WTC11 (cell line): ENCODE results near the gene RSPO4. TPM values are rescaled to one million over a fixed set of nuclear protein-coding genes. Genes with fewer than 3 reads are reported as not detected.
A peak's percentile ranks its signal among the peaks of the same experiment; 100 is the strongest.

Experiments used
- ATAC-seq: fragments of 200-7000 bp; cut with Tn5 transposase; 2 replicates; pipeline ENCODE4 v1.10.0; 2021; ENCODE audit warnings: mild to moderate bottlenecking, moderate library complexity
- CTCF ChIA-PET: fragments of 300-600 bp; sonication (Branson Sonifier 250); formaldehyde crosslinking; loops from one replicate; lab custom pipeline; 2021; ENCODE audit warnings: antibody characterized with exemption; lab: Charles Lee
- POLR2A ChIA-PET: fragments of 350-600 bp; sonication (Branson Sonifier 250); formaldehyde crosslinking; loops from one replicate; lab custom pipeline; 2021; ENCODE audit warnings: antibody characterized with exemption; lab: Charles Lee
- DNase-seq: peaks from one replicate; pipeline ENCODE4 v3.0.0; 2021; ENCODE audit warnings: low spot score
- H3K27ac Mint-ChIP-seq: 2 replicates; pipeline ENCODE4 v1.8.0; 2021; ENCODE audit warnings: mixed read lengths
- H3K27me3 Mint-ChIP-seq: 2 replicates; pipeline ENCODE4 v1.8.0; 2021; ENCODE audit warnings: low read depth, mild to moderate bottlenecking, moderate library complexity, mixed read lengths
- H3K36me3 Mint-ChIP-seq: 2 replicates; pipeline ENCODE4 v1.8.0; 2021; ENCODE audit warnings: mixed read lengths
- H3K4me1 Mint-ChIP-seq: 2 replicates; pipeline ENCODE4 v1.8.0; 2022; ENCODE audit warnings: mixed read lengths
- H3K4me3 Mint-ChIP-seq: 2 replicates; pipeline ENCODE4 v1.8.0; 2021; ENCODE audit warnings: mild to moderate bottlenecking, moderate library complexity, mixed read lengths
- H3K9me3 Mint-ChIP-seq: 2 replicates; pipeline ENCODE4 v1.8.0; 2021; ENCODE audit warnings: mixed read lengths
- CBFB ChIP-seq: sonication (generic); formaldehyde crosslinking; IDR thresholded peaks from 2 replicates; pipeline ENCODE4 v1.8.1; 2022; ENCODE audit warnings: mild to moderate bottlenecking, low read depth, missing genetic modification reagents
- FOXK1 ChIP-seq: sonication (generic); formaldehyde crosslinking; IDR thresholded peaks from 2 replicates; pipeline ENCODE4 v1.8.0; 2022; ENCODE audit warnings: mild to moderate bottlenecking, moderate library complexity, missing genetic modification reagents
- NFYB ChIP-seq: sonication (generic); formaldehyde crosslinking; conservative IDR thresholded peaks from 2 replicates; pipeline ENCODE4 v1.8.0; 2022; ENCODE audit warnings: low read depth, missing genetic modification reagents
- NR3C1 ChIP-seq: sonication (generic); formaldehyde crosslinking; conservative IDR thresholded peaks from 2 replicates; pipeline ENCODE4 v1.8.1; 2023; ENCODE audit warnings: low read depth, mild to moderate bottlenecking, missing genetic modification reagents
- PRDM15 ChIP-seq: sonication (generic); formaldehyde crosslinking; IDR thresholded peaks from 2 replicates; pipeline ENCODE4 v1.8.0; 2022; ENCODE audit warnings: missing genetic modification reagents
- SP1 ChIP-seq: sonication (generic); formaldehyde crosslinking; conservative IDR thresholded peaks from 2 replicates; pipeline ENCODE4 v1.8.1; 2022; ENCODE audit warnings: missing genetic modification reagents
- STAT6 ChIP-seq: sonication (generic); formaldehyde crosslinking; conservative IDR thresholded peaks from 2 replicates; pipeline ENCODE4 v1.8.1; 2023; ENCODE audit warnings: mild to moderate bottlenecking, low read depth, missing genetic modification reagents, moderate library complexity
- TEAD1 ChIP-seq: sonication (generic); formaldehyde crosslinking; IDR thresholded peaks from 2 replicates; pipeline ENCODE4 v1.8.0; 2022; ENCODE audit warnings: mild to moderate bottlenecking, missing genetic modification reagents
- USF2 ChIP-seq: sonication (generic); formaldehyde crosslinking; IDR thresholded peaks from 2 replicates; pipeline ENCODE4 v1.8.1; 2023; ENCODE audit warnings: mild to moderate bottlenecking, missing genetic modification reagents, moderate library complexity
- ZNF121 ChIP-seq: sonication (generic); formaldehyde crosslinking; IDR thresholded peaks from 2 replicates; pipeline ENCODE4 v1.8.0; 2023; ENCODE audit warnings: missing genetic modification reagents
- ZNF423 ChIP-seq: fragments of 250-450 bp; sonication (Bioruptor Pico); IDR thresholded peaks from 2 replicates; pipeline ENCODE4 v2.1.2; 2022; ENCODE audit warnings: mild to moderate bottlenecking, moderate library complexity
- ZNF671 ChIP-seq: fragments of 250-450 bp; sonication (Bioruptor Pico); IDR thresholded peaks from 2 replicates; pipeline ENCODE4 v1.8.0; 2021; ENCODE audit warnings: mild to moderate bottlenecking
- total RNA-seq: library from RNA; stranded (reverse); gene quantifications from 3 replicates; pipeline ENCODE4 v1.2.3, GENCODE V29; 2021
- TF ChIP-seq, protein P1 (sequence below): sonication (generic); formaldehyde crosslinking; IDR thresholded peaks from 2 replicates; pipeline ENCODE4 v1.8.1; 2023; ENCODE audit warnings: mild to moderate bottlenecking, missing genetic modification reagents
- TF ChIP-seq, protein P2 (sequence below): fragments of 250-450 bp; sonication (Bioruptor Pico); IDR thresholded peaks from 2 replicates; pipeline ENCODE4 v1.9.0; 2021; ENCODE audit warnings: mild to moderate bottlenecking

The RSPO4 gene
- total RNA-seq, 1 experiment from 2014 or later, result 4.5 TPM

- POLR2A ChIA-PET, result no interaction called here
- ATAC-seq (no peak), DNase-seq (no peak)
- Mint-ChIP-seq H3K9me3 (no peaks in the 10 kb centered on the region), H3K4me3 (no peak overlapping the region), H3K27ac (no peak overlapping the region), H3K27me3 (peaks cover 7% of the 10 kb centered on the region), H3K4me1 (no peaks in the 10 kb centered on the region), H3K36me3 (no peaks in the 10 kb centered on the region)
- no peak for TF ChIP-seq STAT6 (CRISPR knock-in tag)
- TF ChIP-seq, protein P1, sequence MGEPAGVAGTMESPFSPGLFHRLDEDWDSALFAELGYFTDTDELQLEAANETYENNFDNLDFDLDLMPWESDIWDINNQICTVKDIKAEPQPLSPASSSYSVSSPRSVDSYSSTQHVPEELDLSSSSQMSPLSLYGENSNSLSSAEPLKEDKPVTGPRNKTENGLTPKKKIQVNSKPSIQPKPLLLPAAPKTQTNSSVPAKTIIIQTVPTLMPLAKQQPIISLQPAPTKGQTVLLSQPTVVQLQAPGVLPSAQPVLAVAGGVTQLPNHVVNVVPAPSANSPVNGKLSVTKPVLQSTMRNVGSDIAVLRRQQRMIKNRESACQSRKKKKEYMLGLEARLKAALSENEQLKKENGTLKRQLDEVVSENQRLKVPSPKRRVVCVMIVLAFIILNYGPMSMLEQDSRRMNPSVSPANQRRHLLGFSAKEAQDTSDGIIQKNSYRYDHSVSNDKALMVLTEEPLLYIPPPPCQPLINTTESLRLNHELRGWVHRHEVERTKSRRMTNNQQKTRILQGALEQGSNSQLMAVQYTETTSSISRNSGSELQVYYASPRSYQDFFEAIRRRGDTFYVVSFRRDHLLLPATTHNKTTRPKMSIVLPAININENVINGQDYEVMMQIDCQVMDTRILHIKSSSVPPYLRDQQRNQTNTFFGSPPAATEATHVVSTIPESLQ (CRISPR knock-in tag), result no peak
- no peak for TF ChIP-seq ZNF671 (CRISPR knock-in tag)
- no peak for TF ChIP-seq CBFB (CRISPR knock-in tag)
- no peak for TF ChIP-seq PRDM15 (CRISPR knock-in tag)
- no peak for TF ChIP-seq TEAD1 (CRISPR knock-in tag)
- TF ChIP-seq ZNF121 (CRISPR knock-in tag), result no peak
- TF ChIP-seq, protein P2, sequence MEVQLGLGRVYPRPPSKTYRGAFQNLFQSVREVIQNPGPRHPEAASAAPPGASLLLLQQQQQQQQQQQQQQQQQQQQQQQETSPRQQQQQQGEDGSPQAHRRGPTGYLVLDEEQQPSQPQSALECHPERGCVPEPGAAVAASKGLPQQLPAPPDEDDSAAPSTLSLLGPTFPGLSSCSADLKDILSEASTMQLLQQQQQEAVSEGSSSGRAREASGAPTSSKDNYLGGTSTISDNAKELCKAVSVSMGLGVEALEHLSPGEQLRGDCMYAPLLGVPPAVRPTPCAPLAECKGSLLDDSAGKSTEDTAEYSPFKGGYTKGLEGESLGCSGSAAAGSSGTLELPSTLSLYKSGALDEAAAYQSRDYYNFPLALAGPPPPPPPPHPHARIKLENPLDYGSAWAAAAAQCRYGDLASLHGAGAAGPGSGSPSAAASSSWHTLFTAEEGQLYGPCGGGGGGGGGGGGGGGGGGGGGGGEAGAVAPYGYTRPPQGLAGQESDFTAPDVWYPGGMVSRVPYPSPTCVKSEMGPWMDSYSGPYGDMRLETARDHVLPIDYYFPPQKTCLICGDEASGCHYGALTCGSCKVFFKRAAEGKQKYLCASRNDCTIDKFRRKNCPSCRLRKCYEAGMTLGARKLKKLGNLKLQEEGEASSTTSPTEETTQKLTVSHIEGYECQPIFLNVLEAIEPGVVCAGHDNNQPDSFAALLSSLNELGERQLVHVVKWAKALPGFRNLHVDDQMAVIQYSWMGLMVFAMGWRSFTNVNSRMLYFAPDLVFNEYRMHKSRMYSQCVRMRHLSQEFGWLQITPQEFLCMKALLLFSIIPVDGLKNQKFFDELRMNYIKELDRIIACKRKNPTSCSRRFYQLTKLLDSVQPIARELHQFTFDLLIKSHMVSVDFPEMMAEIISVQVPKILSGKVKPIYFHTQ (CRISPR knock-in tag), result no peak
- no peak for TF ChIP-seq NR3C1 (CRISPR knock-in tag)
- TF ChIP-seq FOXK1 (CRISPR knock-in tag), result no peak
- CTCF ChIA-PET, result no interaction called here
These were observed 8.5 kb upstream of the RSPO4 start for GRCh38 chr20:1010659-1011058.

DNA sequence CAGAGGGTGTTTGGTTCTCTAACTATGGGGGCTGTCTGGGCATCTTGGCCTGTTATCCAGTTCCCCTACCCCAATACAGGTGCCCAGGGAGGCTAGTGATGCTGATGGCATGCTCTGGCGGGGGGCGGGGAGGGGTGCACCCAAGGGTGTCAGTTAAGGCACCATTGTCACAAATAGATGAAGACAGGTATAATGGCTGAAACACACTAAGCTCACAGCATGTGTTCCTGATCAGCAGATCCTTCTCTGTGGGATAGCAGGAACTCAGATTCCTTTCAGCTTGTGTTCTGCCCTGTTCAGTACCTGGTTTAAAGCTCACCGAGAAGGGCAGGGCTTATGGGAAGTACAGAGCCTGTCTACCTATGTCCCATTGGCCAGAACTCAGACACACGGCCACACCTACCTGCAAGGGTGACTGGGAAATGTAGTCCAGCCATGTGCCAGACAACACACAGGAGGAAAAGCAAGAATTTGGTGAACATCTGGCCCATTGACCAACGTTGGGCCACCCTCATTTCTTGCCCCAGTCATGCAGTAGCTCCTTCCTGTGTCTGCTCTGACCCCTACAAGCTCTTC is 3.4 kb upstream of the RSPO4 start:
- DNase-seq, result peak; percentile 69
- no peak overlapping the region for H3K27ac Mint-ChIP-seq
- H3K36me3 Mint-ChIP-seq, result no peaks in the 10 kb centered on the region
- no peak for TF ChIP-seq NR3C1 (CRISPR knock-in tag)
- peak; percentile 63 for TF ChIP-seq USF2 (CRISPR knock-in tag)
- peak; percentile 95 for TF ChIP-seq ZNF423 (CRISPR knock-in tag)
- TF ChIP-seq NFYB (CRISPR knock-in tag), result peak; percentile 53
- TF ChIP-seq SP1 (CRISPR knock-in tag), result peak; percentile 81
- ChIA-PET POLR2A (no interaction called here), CTCF (interaction anchor here (1.0 to 1.2 kb wide), 2 partner anchors 103 to 109 kb away, joined by 3 to 7 read pairs; no protein-coding TSS in a partner anchor)
- H3K4me3 Mint-ChIP-seq, result peak overlapping the region; percentile 34
- ATAC-seq, result peak; percentile 97
- H3K9me3 Mint-ChIP-seq, result no peaks in the 10 kb centered on the region
- H3K4me1 Mint-ChIP-seq, result peaks cover 10% of the 10 kb centered on the region
- H3K27me3 Mint-ChIP-seq, result peaks cover 44% of the 10 kb centered on the region
